Mononuclear cell (primary cell): ENCODE measurements around the gene XKRX. TPM values are rescaled to one million over a fixed set of nuclear protein-coding genes. Genes with fewer than 3 reads are reported as not detected.

Experiments used
- total RNA-seq: library from RNA; depleted of rRNA; stranded (reverse); fragments of >200 nt; gene quantifications from one replicate; pipeline ENCODE4 v1.2.3, GENCODE V29; 2012

Gene XKRX
- total RNA-seq, 1 donor: 1.2 TPM

Other genes starting within 250 kb of the XKRX start
- 2.2 TPM for gene SYTL4, start 196.8 kb downstream of the XKRX start, total RNA-seq
- gene CSTF2, start 108.5 kb downstream of the XKRX start, total RNA-seq: 4.2 TPM
- gene NOX1, start 54.6 kb downstream of the XKRX start, total RNA-seq: not detected
- gene ARL13A, start 40.8 kb upstream of the XKRX start, total RNA-seq: not detected
- gene TRMT2B, start 123.2 kb upstream of the XKRX start, total RNA-seq: 30.7 TPM
- not detected for gene TMEM35A, start 150.0 kb upstream of the XKRX start, total RNA-seq
- gene CENPI, start 169.3 kb upstream of the XKRX start, total RNA-seq: 2.1 TPM